ENCODE measurements around the gene WDR33.

GRCh38 chr2:127700527-127701192 is 110.3 kb downstream of the WDR33 start:
- TF ChIP-seq, protein P1, sequence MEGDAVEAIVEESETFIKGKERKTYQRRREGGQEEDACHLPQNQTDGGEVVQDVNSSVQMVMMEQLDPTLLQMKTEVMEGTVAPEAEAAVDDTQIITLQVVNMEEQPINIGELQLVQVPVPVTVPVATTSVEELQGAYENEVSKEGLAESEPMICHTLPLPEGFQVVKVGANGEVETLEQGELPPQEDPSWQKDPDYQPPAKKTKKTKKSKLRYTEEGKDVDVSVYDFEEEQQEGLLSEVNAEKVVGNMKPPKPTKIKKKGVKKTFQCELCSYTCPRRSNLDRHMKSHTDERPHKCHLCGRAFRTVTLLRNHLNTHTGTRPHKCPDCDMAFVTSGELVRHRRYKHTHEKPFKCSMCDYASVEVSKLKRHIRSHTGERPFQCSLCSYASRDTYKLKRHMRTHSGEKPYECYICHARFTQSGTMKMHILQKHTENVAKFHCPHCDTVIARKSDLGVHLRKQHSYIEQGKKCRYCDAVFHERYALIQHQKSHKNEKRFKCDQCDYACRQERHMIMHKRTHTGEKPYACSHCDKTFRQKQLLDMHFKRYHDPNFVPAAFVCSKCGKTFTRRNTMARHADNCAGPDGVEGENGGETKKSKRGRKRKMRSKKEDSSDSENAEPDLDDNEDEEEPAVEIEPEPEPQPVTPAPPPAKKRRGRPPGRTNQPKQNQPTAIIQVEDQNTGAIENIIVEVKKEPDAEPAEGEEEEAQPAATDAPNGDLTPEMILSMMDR (IDR thresholded peaks at IDR 0.05) = no peak
- TF ChIP-seq POLR2A (IDR thresholded peaks at IDR 0.05) (no peak), EP300 (IDR thresholded peaks at IDR 0.05) (no peak)

Data from tibial nerve (tissue), 4 donors.